ENCODE measurements around the gene H2BW1.

GRCh38 chrX:104013606-104014005, at the start of gene H2BW1:
- no peak for TF ChIP-seq CTCF (tag by site-specific recombination; IDR thresholded peaks at IDR 0.05)
- no peak for TF ChIP-seq ZNF626 (tag by site-specific recombination; IDR thresholded peaks at IDR 0.05)
- no peak for TF ChIP-seq ZNF341 (tag by site-specific recombination; IDR thresholded peaks at IDR 0.05; ENCODE audit: low read depth)
- no peak for TF ChIP-seq GLIS1 (tag by site-specific recombination; IDR thresholded peaks at IDR 0.05)
